Occipital lobe (tissue), 2 donors: ENCODE measurements around the gene RGS5. TPM values are rescaled to one million over a fixed set of nuclear protein-coding genes. Genes with fewer than 3 reads are reported as not detected.

ENCODE experiments used
- DNase-seq: peaks from one replicate; lab custom pipeline; 2025; lab: John Stamatoyannopoulos, UW
- total RNA-seq: library from RNA; depleted of rRNA; stranded (reverse); fragments of >200 nt; gene quantifications from one replicate; pipeline ENCODE4 v1.2.3, GENCODE V29; 2014

Gene RGS5
- total RNA-seq, 1 donor from 2014 or later = 15.8 TPM

DNA sequence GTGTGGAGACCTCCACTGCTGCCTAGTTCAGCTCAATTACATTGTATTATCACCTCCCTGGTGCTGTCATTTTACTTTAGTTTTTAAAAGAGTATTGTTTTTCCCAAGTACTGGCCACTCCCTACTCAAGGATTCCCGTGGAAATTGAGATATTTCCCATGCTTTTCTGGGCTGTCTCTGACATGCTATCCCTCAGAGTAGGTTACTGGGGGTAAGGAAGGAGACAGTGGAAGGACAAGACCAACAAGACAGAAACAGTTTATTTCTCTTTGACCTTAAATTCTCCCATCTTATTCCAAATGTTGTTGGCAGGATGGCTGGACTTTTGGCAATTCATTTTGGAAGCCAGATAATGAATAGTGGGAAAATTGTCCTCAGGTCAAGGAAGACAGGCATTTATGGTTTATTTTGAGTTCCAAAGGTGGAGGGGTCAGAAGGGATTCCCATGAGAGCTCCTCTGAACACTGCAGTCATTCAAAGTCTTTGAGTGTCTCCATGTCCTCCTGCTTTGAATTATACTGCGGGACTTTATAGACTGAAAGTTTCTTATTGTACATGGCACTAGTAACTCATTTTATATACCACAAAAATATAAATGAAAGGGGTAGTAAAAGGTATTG lies 20.3 kb downstream of the RGS5 start:
- DNase-seq = no peak

GRCh38 chr1:163178628-163179027 lies 24.1 kb downstream of the RGS5 start:
- DNase-seq = no peak

DNA sequence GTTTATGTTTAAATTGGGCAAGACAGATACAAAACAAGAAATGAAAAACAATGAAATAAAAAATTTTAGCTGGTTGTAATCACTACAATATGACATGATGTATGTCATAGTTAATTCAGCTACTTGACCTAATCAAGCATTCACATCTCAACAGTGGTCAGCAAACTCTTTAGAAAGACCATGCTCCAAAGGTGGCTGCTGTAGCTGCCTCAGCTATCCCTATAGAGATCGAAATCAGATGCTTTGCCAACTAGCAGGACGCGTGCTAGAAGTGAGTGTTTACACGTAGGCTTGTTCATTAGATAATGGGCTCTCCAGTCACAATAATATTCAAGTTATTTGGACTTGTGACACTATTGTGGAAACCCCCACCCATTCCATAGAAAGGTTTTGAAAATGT lies 25.9 kb downstream of the RGS5 start:
- DNase-seq = no peak

DNA sequence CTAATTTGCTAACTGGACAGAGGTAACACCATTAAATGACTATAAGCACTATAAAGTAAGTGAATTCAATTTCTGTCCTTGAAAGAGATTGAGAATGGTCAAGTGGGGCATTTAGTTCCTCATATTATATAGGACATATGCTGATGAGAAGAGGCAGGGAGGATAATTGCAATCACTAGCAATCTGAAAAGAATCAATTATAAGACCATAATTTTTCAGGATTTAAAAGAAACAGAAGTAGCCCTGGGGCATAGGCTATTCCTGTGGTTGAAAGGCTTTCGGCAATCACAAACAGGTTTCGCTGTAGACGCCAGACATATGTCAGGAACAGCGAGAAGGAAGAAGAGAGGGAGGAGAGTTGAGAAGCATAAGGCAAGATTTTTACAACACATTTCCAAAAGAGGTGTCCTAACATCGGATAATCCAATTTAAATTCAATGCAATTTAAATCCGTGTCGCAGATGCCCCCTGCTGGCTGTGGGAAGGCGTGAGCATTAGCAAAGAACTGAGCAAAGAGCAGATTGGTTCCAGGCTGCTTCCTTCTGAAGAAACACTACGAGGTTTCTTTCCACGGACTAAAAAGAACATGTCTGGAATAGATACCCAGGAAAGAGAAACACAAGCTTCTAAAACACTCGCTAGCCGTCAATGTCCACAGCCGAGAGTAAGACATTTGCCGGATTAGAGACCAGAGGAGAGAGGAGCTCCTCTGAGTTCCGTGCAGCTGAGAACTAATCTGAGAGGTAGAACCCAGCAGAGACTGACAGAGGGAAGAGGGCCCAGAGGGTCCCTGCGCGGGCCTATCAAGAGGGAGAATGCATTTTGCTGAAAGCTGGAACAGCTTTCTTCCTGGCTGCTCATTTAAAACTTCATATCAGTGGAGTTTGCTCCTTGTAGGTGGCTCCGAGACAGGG lies 27.9 kb downstream of the RGS5 start:
- DNase-seq = peak; percentile 41

DNA sequence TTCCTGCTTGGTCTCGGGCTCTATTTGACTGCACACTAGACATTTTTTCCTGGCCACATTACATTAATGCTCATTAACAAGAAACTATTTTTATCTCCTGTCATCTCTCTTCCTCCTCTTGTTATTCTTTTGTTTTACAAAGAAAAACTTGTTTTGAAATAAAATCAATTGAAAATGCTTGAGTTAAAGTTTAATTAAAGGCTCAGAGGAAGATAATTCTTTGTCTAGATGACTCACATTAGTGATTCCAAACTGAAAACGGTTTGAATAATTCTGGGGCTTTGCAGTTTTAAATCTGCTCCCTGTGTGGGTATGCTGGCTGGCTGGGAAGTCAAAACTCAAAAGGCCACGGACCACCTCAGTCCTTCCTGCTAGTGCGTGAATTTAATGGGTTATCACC lies 29.6 kb downstream of the RGS5 start:
- DNase-seq = no peak

- no peak for DNase-seq
Observed at GRCh38 chr1:163172596-163172995, 30.1 kb downstream of the RGS5 start.

GRCh38 chr1:163171826-163172225 lies 30.9 kb downstream of the RGS5 start:
- no peak for DNase-seq

GRCh38 chr1:163170975-163171676 lies 31.6 kb downstream of the RGS5 start:
- no peak for DNase-seq

DNA sequence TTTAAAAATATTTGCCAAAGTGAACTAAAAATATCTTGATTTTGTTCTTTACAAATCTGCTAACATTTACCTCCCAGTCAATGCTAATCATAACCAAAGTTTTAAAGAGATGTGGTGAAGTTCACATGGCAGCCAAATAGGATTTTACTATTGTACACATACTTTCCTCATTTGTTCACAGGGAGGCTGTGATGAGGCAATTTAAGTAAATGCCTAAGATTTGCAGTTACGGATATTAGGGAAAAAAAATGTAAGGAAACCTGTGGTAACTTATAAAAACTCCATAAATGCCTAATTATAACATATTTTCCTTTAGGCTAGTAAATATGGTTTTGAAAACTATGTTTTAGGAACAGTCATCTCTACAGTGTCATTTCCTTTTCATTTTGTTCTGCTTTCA lies 32.4 kb downstream of the RGS5 start:
- no peak for DNase-seq

- DNase-seq = no peak
Observed at GRCh38 chr1:163169553-163169952, 33.2 kb downstream of the RGS5 start.

GRCh38 chr1:163168053-163168452 lies 34.7 kb downstream of the RGS5 start:
- DNase-seq = no peak

DNA sequence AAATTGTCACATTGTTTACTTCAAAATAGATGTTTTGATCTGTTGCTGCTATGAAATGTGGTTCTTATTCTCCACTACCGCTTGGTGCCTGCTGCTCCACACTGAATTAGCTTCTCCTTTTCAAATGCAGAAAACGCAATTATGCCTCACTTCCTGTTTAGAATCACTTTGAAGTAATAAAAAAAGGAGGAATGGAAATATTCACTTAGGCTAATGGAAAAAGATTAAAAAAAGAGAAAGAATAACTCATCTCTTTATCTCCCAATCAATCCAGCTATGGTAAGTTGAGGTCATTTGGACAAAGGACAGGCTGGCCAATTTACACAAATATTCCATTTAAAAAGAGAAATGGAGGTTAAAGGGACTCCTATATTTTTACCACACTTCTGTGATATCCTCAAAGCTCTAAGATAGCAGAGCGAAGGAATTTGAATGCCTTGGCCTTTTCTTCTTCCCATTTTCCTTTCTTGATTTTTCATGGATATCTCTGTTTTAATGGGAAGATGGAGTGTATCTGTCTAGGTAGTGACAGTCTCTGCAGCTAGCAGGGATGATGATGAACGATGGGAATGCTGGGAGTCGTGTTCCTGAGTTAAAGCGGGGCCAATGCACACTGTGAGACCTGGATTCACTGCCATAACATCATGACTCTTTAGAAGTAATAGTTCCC lies 35.7 kb downstream of the RGS5 start:
- no peak for DNase-seq

- DNase-seq = no peak
Observed at GRCh38 chr1:163165119-163165518, 37.6 kb downstream of the RGS5 start.

GRCh38 chr1:163163881-163164582 lies 38.7 kb downstream of the RGS5 start:
- DNase-seq = no peak

- DNase-seq = no peak
Observed at GRCh38 chr1:163163163-163163562, 39.6 kb downstream of the RGS5 start.

DNA sequence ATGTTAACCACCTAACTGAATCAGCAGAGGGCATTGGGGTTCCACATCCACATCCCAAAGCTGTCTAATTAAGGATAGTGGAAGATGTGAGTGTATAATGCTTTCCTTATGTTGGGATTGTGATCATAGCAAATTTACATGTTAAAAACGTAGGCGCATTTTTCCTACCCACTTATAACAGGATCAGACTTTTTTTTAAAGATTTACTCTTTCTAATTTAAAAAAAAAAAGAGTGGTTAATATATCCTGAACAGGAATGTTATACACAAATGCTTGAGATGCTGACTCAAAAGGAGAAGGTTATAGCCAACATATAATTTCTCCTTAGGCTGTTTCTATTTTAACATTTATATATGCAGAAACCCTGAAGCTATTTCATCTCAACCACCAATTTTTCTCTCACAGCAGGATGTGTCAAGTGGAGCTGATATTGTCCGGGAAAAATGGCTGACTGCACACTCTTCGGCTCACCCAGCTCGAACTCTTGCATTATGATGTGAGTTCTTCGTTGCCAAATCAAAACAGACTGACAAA lies 40.3 kb downstream of the RGS5 start:
- no peak for DNase-seq

- no peak for DNase-seq
Observed at GRCh38 chr1:163161841-163162240, 40.9 kb downstream of the RGS5 start.

- no peak for DNase-seq
Observed at GRCh38 chr1:163161337-163161736, 41.4 kb downstream of the RGS5 start.

- DNase-seq = no peak
Observed at GRCh38 chr1:163155606-163156005, 47.1 kb downstream of the RGS5 start.

- no peak for DNase-seq
Observed at GRCh38 chr1:163148911-163149310, 53.8 kb downstream of the RGS5 start.

- no peak for DNase-seq
Observed at GRCh38 chr1:163147019-163147418, 55.7 kb downstream of the RGS5 start.
